GM21381 (cell line): ENCODE measurements around the gene IGF2.
"Not testable (repeated sequence)": the region's sequence is repeated elsewhere in the genome, so short reads cannot be mapped to it uniquely, and the experiment has no call there.

Experiments used
- ATAC-seq: cut with Tn5 transposase; IDR thresholded peaks from one replicate; pipeline ENCODE4 v1.9.1; 2021; ENCODE audit warnings: mild to moderate bottlenecking, moderate library complexity; ENCODE audit not compliant: unreplicated experiment

IGF2 gene

GRCh38 chr11:2124736-2125484 is 14.3 kb downstream of the IGF2 start:
- ATAC-seq: not testable (repeated sequence)

GRCh38 chr11:2123628-2123960 is 15.6 kb downstream of the IGF2 start:
- ATAC-seq: no peak

GRCh38 chr11:2122907-2123627 is 16.1 kb downstream of the IGF2 start:
- no peak for ATAC-seq

- ATAC-seq: no peak
Measured at GRCh38 chr11:2122222-2122906, 16.8 kb downstream of the IGF2 start.

GRCh38 chr11:2121227-2122130 is 17.7 kb downstream of the IGF2 start:
- ATAC-seq: no peak

GRCh38 chr11:2120359-2121100 is 18.7 kb downstream of the IGF2 start:
- ATAC-seq: no peak

- ATAC-seq: no peak
Measured at GRCh38 chr11:2118677-2119076, 20.5 kb downstream of the IGF2 start.

GRCh38 chr11:2116680-2117079 is 22.5 kb downstream of the IGF2 start:
- no peak for ATAC-seq

GRCh38 chr11:2115308-2115707 is 23.9 kb downstream of the IGF2 start:
- no peak for ATAC-seq

GRCh38 chr11:2114430-2115241 is 24.6 kb downstream of the IGF2 start:
- ATAC-seq: no peak

- ATAC-seq: no peak
Measured at GRCh38 chr11:2113776-2114175, 25.4 kb downstream of the IGF2 start.

- no peak for ATAC-seq
Measured at GRCh38 chr11:2110521-2110920, 28.7 kb downstream of the IGF2 start.

- no peak for ATAC-seq
Measured at GRCh38 chr11:2109541-2110019, 29.6 kb downstream of the IGF2 start.

GRCh38 chr11:2108675-2109491 is 30.3 kb downstream of the IGF2 start:
- no peak for ATAC-seq

GRCh38 chr11:2107941-2108630 is 31.1 kb downstream of the IGF2 start:
- ATAC-seq: no peak

GRCh38 chr11:2107521-2107920 is 31.7 kb downstream of the IGF2 start:
- no peak for ATAC-seq

GRCh38 chr11:2106583-2107209 is 32.5 kb downstream of the IGF2 start:
- no peak for ATAC-seq
